ENCODE results near the gene CCDC47.

The CCDC47 gene

DNA sequence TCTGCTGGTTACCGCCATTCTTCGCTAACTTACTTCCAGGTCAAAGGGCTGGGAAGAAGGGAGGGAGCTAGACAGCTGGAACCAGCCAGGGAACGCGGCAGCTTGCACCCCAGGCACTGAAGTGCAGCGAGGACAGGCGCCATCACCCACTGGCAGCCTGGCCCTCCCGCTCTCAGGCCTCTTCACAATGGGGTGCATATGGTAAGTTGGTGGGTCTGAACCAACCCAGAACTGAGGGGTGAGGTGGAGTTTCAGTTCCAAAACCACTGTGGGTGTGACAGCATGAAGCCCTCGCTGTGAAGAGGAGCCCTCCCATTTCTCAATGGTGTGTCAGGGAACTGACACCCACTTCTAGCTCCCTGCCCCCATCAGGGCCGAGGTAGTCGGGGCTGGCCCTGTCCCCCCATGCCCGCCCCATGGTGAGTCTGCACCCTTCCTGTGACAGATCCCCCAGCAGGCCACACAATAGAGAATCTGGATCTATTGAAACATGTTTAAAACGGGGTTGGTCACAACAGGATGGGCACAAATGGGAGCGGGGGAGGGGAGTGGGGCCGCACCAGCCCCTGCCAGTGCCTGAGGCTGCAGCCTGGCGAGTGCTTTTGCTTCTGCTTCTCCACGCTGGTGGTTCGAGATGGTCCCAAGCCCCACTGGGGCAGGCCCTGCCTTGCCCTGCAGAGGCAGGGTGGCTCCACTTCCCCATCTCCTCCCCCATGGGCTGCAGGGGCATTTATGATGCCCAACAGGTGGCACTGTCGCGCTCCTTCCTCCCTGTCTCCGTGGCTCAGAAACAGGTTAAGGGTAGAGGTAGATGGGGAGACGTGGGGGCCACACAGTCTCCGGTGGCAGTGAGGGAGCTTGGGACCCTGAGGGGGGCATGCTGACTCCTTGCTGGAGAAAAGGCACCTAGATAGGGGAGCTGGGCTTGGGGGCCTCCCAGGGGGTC, 75.8 kb downstream of the CCDC47 start:
- in situ Hi-C loops (cut with MboI; ENCODE audit: low pct_unique_long_range_greater_than_20kb, low sequenced_read_pairs, unreplicated experiment): no loop called here
- TF ChIP-seq, protein P1, sequence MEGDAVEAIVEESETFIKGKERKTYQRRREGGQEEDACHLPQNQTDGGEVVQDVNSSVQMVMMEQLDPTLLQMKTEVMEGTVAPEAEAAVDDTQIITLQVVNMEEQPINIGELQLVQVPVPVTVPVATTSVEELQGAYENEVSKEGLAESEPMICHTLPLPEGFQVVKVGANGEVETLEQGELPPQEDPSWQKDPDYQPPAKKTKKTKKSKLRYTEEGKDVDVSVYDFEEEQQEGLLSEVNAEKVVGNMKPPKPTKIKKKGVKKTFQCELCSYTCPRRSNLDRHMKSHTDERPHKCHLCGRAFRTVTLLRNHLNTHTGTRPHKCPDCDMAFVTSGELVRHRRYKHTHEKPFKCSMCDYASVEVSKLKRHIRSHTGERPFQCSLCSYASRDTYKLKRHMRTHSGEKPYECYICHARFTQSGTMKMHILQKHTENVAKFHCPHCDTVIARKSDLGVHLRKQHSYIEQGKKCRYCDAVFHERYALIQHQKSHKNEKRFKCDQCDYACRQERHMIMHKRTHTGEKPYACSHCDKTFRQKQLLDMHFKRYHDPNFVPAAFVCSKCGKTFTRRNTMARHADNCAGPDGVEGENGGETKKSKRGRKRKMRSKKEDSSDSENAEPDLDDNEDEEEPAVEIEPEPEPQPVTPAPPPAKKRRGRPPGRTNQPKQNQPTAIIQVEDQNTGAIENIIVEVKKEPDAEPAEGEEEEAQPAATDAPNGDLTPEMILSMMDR (IDR thresholded peaks at IDR 0.05; ENCODE audit: extremely low read depth, insufficient read depth, missing control alignments): peak; percentile 77
- peak; percentile 76 for DNase-seq (ENCODE audit: low spot score)

DNA sequence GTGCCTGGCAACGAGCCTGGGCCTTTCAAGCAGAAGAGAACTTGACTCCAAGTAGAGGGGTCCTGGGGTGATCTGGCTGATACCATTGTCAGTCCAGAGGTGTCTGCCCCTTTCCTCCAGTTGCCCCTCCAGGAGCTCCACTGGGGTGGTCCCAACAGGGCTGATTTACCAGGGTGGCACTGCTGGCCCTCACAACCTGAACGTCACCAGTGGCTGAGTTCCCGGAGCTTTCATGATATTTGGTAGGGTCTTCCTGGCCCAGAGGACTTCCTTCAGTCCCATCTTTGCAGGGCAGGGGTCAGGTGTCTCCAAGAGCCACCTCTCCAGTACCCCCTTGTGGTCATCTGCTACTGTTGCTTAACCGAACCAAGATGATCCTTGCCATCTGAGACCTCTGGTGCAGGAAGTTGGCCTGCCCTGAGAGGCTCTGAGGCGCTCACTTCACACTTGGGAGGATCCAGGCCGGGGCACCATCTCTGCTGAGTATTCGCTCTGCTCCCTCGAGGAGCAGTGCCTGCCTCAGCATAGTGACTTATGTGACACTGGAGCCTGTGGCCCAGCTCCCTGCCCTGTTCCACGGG, 76.9 kb downstream of the CCDC47 start:
- TF ChIP-seq, protein P1 (IDR thresholded peaks at IDR 0.05; ENCODE audit: extremely low read depth, insufficient read depth, missing control alignments): peak; percentile 43
- in situ Hi-C loops (cut with MboI; ENCODE audit: low pct_unique_long_range_greater_than_20kb, low sequenced_read_pairs, unreplicated experiment): no loop called here
- DNase-seq (ENCODE audit: low spot score): peak; percentile 59

DNA sequence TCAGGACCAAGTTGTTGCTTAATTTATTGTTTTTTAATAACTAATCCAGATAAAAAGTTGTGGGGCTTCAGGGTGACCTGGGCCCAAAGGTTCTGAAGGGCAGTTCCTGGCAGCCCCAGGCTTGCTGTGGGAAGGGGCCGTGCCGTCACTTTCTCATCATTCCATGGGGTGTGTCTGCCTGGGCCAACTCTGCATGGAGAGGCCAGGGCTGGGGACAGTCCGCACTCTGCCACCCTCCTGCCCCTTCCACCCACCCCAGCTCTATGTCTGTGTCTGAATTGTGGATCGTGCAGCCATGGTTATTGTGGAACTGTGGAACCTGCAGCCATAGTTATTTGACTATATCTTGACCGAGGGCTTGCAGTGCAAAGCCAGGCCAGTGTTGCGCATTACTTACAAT, 77.5 kb downstream of the CCDC47 start:
- TF ChIP-seq, protein P1 (IDR thresholded peaks at IDR 0.05; ENCODE audit: extremely low read depth, insufficient read depth, missing control alignments): no peak
- no peak for DNase-seq (ENCODE audit: low spot score)
- in situ Hi-C loops (cut with MboI; ENCODE audit: low pct_unique_long_range_greater_than_20kb, low sequenced_read_pairs, unreplicated experiment): no loop called here
